NCI-H2081 (cell line): ENCODE measurements around the gene ADD3.
A peak's percentile ranks its signal among the peaks of the same experiment; 100 is the strongest.

Experiments used
- DNase-seq, 2 experiments: peaks; one replicate each; lab custom pipeline; 2025; lab: John Stamatoyannopoulos, UW

Gene ADD3

DNA sequence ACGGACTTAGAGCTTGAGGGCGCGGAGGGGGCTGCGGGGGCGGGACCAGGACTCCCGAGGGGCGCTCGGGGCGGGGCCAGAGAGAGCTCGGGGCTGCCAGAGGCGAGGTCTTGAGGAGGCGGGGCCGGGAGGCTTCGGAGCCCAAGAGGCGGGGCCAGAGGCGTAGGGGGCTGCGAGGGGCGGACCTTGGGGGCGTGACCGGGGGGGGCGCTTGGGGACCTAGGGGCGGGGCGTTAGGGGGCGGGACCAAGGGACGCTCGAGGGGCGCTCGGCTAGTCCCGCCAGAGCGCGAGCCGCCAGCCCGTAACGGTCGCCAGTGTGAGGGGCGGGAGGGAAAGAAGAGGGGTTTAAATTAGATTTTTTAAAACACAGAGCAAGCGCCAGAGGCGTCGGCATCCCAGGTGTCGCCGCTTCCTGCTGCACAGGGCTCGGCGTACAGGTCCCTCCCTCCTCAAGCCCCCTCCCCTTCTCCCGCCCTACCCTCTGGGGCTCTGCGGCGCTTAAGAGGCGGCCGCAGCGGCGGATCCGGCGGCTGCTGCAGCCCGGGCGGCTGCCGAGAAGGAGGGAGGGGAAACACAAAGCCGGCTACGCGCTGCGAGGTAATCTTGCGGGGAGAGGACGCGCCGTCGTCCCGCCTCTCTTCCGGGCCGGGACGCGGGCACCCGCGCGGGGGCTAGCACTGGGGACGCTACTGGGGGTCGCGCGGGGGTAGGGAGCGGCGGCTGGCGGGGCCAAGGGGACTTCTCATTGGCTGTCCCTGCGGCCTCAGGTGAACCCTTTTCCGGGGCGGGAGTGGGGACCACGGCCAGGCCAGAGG, at the start of gene ADD3:
TSS of gene ADD3 (plus strand) at position 284 of the 817 bp plus-strand sequence. CDS start 92,670 bp downstream, outside the sequence.
- peak; percentile 73 to 83 for DNase-seq

- no peak for DNase-seq
Observed at GRCh38 chr10:109958059-109958458, 49.7 kb upstream of the ADD3 start.

GRCh38 chr10:109959259-109960145, 48.3 kb upstream of the ADD3 start:
- no peak for DNase-seq

DNA sequence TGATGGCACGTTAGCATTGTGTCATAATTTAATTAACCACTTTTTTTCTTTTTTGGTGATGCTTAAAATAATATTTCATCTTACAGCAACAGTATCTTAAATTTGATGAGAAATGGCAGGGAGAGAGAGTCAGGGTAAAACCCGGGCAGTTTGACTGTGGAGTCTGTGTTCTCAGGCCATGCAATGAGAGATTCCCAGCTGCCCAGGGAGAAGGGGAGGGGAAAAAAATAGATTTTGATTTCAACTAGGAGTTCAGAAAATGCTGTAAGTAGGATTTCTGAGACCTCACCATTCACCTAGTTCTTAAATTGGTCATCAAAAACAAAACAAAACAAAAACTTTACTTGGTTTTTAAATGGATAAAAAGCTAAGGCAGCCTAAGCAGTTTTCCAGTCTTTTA, 47.1 kb upstream of the ADD3 start:
- DNase-seq = no peak

DNA sequence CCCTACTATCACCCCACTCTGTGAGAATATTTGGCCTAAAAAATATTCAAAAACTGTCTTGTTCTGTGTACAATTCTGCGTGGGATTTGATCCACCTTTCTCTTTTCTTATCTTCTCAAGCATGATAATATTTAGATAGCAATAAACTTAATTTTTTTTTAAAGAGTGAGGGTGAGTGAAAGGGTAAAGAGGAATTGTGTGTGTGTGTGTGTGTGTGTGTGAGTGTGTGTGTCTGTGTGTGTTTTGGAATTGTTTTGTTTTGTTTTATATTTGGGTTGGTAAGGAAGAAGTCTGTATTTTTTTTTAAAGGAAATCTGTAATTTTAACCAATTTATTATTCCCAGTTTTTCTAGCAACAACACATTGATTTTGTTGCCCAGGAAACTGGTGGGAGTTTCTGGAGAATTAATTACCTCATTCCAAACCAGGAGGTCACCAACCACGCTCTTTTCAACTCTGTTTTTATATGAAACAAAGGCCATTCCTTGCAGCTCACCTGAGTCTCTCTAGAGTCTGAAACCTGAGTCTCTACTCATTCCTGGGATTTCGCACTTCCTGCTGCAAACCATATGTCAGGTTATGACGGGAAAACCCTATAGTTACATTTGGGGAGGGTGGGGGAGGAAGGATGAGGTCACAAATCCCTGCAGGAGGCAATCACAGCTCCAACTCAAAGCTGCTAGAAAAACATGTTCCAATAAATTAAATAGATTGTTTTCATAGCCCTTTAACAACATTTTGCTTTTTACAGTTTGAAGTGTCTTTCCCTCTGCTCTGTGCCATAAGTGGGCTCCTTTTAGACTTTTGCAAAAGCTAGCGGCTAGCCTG, 46.4 kb upstream of the ADD3 start:
- DNase-seq = peak in 1 of 2 experiments; percentile 19

DNA sequence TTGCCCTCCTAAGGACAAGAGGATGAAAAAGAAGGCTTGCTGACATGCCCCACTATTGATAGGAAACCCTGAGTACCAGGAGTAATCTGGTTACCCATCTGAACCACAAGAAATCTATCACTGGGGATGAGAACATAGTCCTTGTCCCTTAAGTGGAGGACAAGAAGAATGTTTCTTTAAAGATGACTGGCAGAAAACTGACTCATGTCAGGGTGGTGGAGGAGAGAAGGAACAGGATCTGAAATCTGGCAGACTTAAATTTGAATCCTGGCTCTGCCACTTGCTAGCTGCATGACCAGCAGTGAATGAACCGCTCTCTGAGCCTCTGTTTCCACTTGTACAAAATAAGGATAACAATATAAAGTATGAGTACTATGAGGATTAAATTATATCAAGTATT, 45.5 kb upstream of the ADD3 start:
- DNase-seq = no peak

- no peak for DNase-seq
Observed at GRCh38 chr10:109963439-109963838, 44.3 kb upstream of the ADD3 start.

- DNase-seq = no peak
Observed at GRCh38 chr10:109964318-109964717, 43.5 kb upstream of the ADD3 start.

DNA sequence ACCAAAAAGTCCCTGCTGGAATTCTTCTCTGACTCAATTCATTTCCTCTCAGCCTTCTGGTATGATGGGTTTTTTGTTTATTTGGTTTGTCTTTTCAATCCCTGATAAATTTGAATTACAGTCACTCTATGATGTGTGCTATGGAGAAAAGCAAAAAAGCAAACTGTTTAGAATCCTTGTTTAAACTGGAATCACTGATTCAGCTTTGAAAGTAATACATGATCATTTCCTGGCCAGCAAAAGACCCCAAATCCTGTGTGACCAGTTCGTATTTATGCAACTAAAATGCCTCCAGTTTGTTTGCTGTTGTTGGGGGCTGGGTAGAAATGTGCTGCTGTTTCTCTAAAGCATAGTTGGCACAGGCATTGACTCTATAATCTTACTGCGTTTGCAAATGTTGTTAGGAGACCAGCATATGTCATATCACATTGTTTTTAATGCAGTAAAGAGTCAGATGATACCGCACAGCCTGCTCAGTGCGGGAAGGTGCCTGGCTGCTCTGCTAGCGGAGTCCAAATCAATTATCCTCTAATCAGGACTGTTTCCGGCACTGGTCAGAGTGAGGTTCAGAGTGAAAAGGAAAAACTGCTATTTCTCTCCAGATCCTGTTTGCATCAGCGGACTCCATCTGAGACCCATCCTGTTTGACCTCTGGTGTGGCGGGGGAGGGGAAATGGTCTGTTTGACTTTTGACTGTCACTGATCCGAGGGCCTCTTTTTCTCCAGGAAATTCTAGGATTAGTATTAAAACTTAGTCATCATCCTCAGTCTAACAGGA, 40.6 kb upstream of the ADD3 start:
- peak in 1 of 2 experiments; percentile 6 for DNase-seq

- no peak for DNase-seq
Observed at GRCh38 chr10:109967739-109968088, 40.1 kb upstream of the ADD3 start.

GRCh38 chr10:109968953-109969759, 38.6 kb upstream of the ADD3 start:
- DNase-seq = no peak

GRCh38 chr10:109969760-109970346, 37.9 kb upstream of the ADD3 start:
- DNase-seq = no peak

DNA sequence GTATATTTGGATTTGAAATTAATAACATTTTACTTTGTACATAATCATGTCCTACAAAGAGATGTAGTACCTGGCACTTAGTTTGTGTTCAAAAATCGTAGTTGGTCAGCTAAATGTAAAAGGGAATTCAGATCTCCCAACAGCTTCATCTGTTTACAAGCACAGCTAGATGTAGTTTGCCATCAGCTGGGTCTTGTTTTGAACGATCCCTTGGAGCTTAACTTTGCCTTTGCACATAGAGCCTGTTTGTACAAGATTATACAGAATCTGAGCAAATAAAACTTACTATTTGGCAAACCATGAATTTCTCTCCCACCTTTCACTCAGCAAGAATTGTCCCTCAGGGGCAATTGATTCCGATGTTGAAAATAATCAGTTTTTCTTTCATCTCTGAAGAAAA, 36.1 kb upstream of the ADD3 start:
- no peak for DNase-seq

DNA sequence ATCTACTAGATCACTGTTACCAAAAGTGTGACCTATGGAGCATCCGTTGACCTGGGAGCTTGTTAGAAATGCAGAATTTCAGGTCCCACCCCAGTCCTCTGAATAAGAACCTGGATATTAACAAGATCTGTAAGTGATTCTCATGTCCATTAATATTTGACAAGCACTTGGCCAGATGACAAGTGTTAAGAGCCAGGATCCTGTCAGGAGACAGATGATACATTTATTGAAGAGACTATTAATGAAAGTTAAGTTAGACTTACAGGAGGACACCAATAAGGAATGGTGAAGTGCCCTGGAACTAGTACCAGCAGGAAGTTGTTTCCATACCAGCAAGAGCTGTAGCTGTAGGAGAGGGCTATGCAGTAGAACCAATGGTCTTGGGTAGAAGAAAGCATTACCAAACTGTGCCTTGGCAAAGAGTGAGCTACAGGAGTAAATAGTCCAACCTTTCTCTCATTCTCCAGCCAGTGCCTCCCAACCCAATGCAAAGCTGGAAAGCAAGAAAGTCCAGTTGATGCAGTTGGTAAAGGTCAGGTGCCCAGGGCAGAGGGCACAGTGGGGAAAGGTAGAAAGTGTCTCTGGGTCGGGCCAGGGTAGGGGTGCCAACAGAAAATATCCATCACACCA, 35.3 kb upstream of the ADD3 start:
- DNase-seq = no peak

DNA sequence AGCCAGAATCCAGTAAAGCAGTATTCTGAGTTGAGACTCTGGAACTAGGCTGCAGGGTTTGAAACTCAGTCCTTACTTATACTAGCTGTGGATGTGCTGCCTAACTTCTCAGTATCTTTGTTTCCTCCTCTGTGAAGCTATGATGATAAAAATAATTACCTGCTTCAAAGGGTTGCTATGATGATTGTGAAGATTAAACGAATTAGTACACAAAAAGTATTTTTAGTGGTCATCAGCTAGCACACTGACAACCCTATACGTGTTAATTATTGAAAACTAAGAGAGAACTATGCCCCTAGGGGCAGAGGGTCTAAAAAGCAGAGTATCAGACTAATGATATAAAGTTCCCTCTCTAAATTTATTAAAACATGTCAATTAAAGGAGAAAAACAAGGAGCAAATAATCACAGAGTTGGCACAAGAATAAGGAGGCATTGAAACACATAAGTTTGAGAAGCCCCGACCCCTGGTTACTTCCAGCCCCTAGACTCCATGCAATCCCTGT, 34.4 kb upstream of the ADD3 start:
- no peak for DNase-seq

DNA sequence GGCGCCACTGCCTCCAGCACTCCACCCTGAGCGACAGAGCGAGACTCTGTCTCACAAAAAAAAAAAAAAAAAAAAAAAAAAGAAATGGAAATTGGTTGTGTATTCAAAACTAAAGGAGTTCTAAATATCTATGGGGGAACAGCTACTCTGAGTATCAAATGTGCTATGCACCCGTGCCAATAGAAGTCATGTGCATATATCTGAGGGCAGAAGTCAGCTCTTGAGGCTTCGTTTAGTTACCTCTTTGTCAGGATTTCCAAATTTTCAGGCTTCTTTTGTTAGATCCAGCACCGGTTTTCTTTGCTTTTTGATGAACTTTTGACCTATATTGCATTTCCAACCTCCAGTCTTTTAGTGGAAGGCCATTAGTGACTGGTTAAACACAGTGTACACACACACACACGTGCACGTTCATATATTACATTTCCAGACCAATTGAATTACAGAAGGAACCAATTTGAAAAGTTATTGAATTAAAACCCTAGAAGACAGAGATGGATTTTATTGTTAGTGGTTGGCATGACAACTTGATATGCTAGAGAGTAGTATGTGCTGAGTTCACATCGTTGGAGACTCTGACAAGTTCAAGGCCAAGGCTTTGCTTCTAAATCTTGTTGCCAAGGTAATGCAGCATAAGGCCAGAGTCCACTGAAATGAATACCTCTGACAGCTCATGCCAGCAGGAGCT, 33.1 kb upstream of the ADD3 start:
- DNase-seq = peak in 1 of 2 experiments; percentile 15

DNA sequence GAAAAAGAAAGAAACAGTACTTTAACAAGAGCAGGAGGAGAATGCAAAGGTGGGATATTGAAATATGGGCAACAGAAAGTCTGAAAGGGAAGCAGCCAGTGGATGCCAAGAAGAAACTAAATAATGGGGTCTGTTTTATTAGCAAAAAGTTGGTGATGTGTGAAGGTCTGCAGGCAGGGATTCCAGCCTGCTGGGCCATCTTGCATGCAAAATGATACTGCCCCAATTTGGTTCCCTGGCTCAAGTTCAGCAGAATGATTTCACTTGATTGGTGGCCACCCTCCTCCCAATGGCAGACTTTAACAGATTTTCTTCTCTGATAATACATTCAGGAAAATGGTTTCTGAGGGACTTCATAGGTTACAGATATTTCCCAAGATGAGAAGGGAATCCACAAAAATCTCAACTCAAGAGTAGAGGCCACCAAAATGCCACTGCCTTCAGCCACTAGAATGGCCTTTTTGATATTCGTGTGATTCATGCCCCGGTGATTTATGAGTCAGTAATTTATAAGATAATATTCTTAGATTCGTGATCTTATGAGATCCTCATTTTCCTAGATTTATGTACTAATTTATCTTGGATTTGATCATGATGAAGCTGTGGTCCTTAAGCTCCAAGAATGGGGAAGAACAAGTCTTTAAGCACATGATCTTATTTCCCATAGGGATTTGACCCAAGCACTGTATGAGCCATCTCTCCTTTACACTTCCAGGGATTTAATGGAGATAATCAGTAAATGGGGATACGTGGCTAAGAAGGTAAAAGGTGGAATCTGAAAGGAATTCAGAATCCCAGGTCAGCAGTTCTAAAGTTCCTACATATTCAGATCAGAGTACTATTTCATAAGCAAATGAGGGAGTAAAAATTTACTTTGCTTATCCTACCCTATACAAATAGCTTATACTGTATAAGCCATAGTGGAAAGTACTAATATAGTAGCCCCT, 32.3 kb upstream of the ADD3 start:
- DNase-seq = no peak

- DNase-seq = no peak
Observed at GRCh38 chr10:109976681-109977080, 31.1 kb upstream of the ADD3 start.
